ENCODE results near the gene HBEGF. TPM values are rescaled to one million over a fixed set of nuclear protein-coding genes. Genes with fewer than 3 reads are reported as not detected.

HBEGF gene
- total RNA-seq, 1 experiment from 2014 or later = 2.4 TPM

DNA sequence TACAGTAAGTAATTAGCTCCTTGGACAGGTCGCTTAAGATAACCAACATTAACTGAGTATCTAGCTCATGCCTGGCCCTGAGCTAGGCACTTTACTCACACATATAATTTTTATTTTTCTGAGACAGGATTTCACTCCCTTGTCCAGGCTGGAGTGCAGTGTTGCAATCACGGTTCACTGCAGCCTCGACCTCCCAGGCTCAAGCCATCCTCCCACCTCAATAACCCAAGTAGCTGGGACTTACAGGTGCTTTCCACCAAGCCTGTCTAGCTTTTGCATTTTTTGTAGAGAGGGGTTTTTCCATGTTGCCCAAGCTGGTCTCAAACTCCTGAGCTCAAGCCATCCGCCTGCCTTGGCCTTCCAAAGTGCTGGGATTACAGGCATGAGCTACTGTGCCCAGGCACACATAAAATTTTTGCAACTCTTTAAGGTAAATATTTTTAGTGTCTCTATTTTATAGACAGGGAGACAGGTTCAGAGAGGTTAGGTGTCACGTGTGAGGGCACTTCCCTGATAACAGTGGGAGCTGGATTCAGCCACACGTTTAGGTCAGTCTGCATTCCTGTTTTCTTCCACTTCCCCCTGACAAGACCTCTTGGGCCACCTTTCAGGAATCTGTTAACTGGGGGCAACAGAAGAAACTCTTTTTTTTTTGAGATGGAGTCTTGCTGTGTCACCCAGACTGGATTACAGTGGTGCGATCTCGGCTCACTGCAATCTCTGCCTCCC lies 18.2 kb downstream of the HBEGF start:
- H3K27me3 ChIP-seq (ENCODE audit: insufficient read depth, low read length) = no peaks in the 10 kb centered on the region; the same call in 1 of the 2 replicates
- Mint-ChIP-seq H3K9me3 (no peaks in the 10 kb centered on the region), H3K4me1 (peaks cover 10 to 13% of the 10 kb centered on the region in 2 experiments), H3K27ac (peak overlapping the region in 2 of 3 experiments; percentile 44 to 75; a peak in 2 of 7 replicates), H3K27me3 (ENCODE audit: low read depth) (no peaks in the 10 kb centered on the region), H3K4me3 (no peak overlapping the region), H3K36me3 (ENCODE audit: insufficient read depth in 1 of 3, low read depth in 3 of 3) (peaks cover 0 to 2% (median 0%) of the 10 kb centered on the region in 3 experiments; a peak in 1 of 7 replicates)
- H3K79me2 ChIP-seq (ENCODE audit: insufficient read depth, low read length) = no peaks in the 10 kb centered on the region
- no peak overlapping the region for H3T11ph ChIP-seq (ENCODE audit: low read length)
- no peaks in the 10 kb centered on the region for H3K79me1 ChIP-seq (ENCODE audit: insufficient read depth, low read depth, low read length, poor library complexity, severe bottlenecking)
- H3K4ac ChIP-seq (ENCODE audit: low read depth, low read length) = no peak overlapping the region
- H3K23ac ChIP-seq (ENCODE audit: insufficient read length, low read depth, low read length) = no peak overlapping the region
- no peaks in the 10 kb centered on the region for H3K4me1 ChIP-seq (ENCODE audit: insufficient read depth, low read length)
- peak overlapping the region; percentile 80 for H2AFZ ChIP-seq (ENCODE audit: low read length)
- H3K9me3 ChIP-seq (ENCODE audit: control insufficient read depth, low read depth, low read length) = no peaks in the 10 kb centered on the region
- H3K9ac ChIP-seq (ENCODE audit: extremely low read depth, insufficient read length, low read length) = no peak overlapping the region
- H3K56ac ChIP-seq (ENCODE audit: insufficient read length, low read depth, low read length) = no peak overlapping the region
- no peaks in the 10 kb centered on the region for H3K23me2 ChIP-seq (ENCODE audit: insufficient read length, low read depth, low read length, poor library complexity, severe bottlenecking)
- no peak overlapping the region for H2AK5ac ChIP-seq (ENCODE audit: insufficient read length, low read length)
- H4K5ac ChIP-seq (ENCODE audit: insufficient read length, low read depth, low read length) = no peak overlapping the region
- no peak overlapping the region for H2BK120ac ChIP-seq (ENCODE audit: low read depth, low read length, poor library complexity, severe bottlenecking)
- no CpG with 5 or more reads among the region's 8 CpGs for WGBS (ENCODE audit: extremely low coverage, insufficient read length, low lambda C conversion rate)
- H3K4me2 ChIP-seq (ENCODE audit: insufficient read depth, insufficient read length, low read length) = no peak overlapping the region
- no peak overlapping the region for H3K14ac ChIP-seq (ENCODE audit: insufficient read depth, low read length)
- no peak overlapping the region for H4K91ac ChIP-seq (ENCODE audit: insufficient read length, low read depth, low read length)
- TF ChIP-seq, protein P1, sequence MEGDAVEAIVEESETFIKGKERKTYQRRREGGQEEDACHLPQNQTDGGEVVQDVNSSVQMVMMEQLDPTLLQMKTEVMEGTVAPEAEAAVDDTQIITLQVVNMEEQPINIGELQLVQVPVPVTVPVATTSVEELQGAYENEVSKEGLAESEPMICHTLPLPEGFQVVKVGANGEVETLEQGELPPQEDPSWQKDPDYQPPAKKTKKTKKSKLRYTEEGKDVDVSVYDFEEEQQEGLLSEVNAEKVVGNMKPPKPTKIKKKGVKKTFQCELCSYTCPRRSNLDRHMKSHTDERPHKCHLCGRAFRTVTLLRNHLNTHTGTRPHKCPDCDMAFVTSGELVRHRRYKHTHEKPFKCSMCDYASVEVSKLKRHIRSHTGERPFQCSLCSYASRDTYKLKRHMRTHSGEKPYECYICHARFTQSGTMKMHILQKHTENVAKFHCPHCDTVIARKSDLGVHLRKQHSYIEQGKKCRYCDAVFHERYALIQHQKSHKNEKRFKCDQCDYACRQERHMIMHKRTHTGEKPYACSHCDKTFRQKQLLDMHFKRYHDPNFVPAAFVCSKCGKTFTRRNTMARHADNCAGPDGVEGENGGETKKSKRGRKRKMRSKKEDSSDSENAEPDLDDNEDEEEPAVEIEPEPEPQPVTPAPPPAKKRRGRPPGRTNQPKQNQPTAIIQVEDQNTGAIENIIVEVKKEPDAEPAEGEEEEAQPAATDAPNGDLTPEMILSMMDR (conservative IDR thresholded peaks at IDR 0.05) = no peak
- no peaks in the 10 kb centered on the region for H4K20me1 ChIP-seq (ENCODE audit: control insufficient read depth, insufficient read depth, insufficient read length)
- no peak overlapping the region for H4K8ac ChIP-seq (replicated peaks; ENCODE audit: insufficient read length, low read depth, low read length)
- no peak overlapping the region for H3K27ac ChIP-seq (ENCODE audit: insufficient read length, low read depth, low read length)
- DNase-seq = no peak
- H2BK20ac ChIP-seq (ENCODE audit: low read depth, low read length, poor library complexity, severe bottlenecking) = no peak overlapping the region
- H2BK5ac ChIP-seq (ENCODE audit: insufficient read length, low read length) = no peak overlapping the region
- no peak overlapping the region for H3K18ac ChIP-seq (ENCODE audit: insufficient read length, low read depth, low read length)
- H2BK15ac ChIP-seq (ENCODE audit: low read depth, low read length) = no peak overlapping the region
- H2BK12ac ChIP-seq (ENCODE audit: insufficient read length, low read depth, low read length) = no peak overlapping the region

Measured in H9 (cell line).